ENCODE results near the gene ASPHD1.

- no peak for TF ChIP-seq CTCF (IDR thresholded peaks at IDR 0.05 in 8 of 11, conservative IDR thresholded peaks at IDR 0.05 in 3 of 11)
- TF ChIP-seq POLR2A (IDR thresholded peaks at IDR 0.05): no peak
- no peak for TF ChIP-seq POLR2AphosphoS5 (IDR thresholded peaks at IDR 0.05)
These were observed 37.9 kb upstream of the ASPHD1 start for GRCh38 chr16:29862383-29862883.

Data from spleen (tissue), 7 donors.